WTC11 (cell line): ENCODE measurements around the gene STRAP. TPM values are rescaled to one million over a fixed set of nuclear protein-coding genes. Genes with fewer than 3 reads are reported as not detected.

ENCODE experiments used
- ATAC-seq: fragments of 200-7000 bp; cut with Tn5 transposase; 2 replicates; pipeline ENCODE4 v1.10.0; 2021; ENCODE audit warnings: mild to moderate bottlenecking, moderate library complexity
- CTCF ChIA-PET: fragments of 300-600 bp; sonication (Branson Sonifier 250); formaldehyde crosslinking; loops from one replicate; lab custom pipeline; 2021; ENCODE audit warnings: antibody characterized with exemption; lab: Charles Lee
- POLR2A ChIA-PET: fragments of 350-600 bp; sonication (Branson Sonifier 250); formaldehyde crosslinking; loops from one replicate; lab custom pipeline; 2021; ENCODE audit warnings: antibody characterized with exemption; lab: Charles Lee
- DNase-seq: peaks from one replicate; pipeline ENCODE4 v3.0.0; 2021; ENCODE audit warnings: low spot score
- H3K27ac Mint-ChIP-seq: 2 replicates; pipeline ENCODE4 v1.8.0; 2021; ENCODE audit warnings: mixed read lengths
- H3K27me3 Mint-ChIP-seq: 2 replicates; pipeline ENCODE4 v1.8.0; 2021; ENCODE audit warnings: low read depth, mild to moderate bottlenecking, moderate library complexity, mixed read lengths
- H3K36me3 Mint-ChIP-seq: 2 replicates; pipeline ENCODE4 v1.8.0; 2021; ENCODE audit warnings: mixed read lengths
- H3K4me1 Mint-ChIP-seq: 2 replicates; pipeline ENCODE4 v1.8.0; 2022; ENCODE audit warnings: mixed read lengths
- H3K4me3 Mint-ChIP-seq: 2 replicates; pipeline ENCODE4 v1.8.0; 2021; ENCODE audit warnings: mild to moderate bottlenecking, moderate library complexity, mixed read lengths
- H3K9me3 Mint-ChIP-seq: 2 replicates; pipeline ENCODE4 v1.8.0; 2021; ENCODE audit warnings: mixed read lengths
- AR ChIP-seq: fragments of 250-450 bp; sonication (Bioruptor Pico); IDR thresholded peaks from 2 replicates; pipeline ENCODE4 v1.9.0; 2021; ENCODE audit warnings: mild to moderate bottlenecking
- CREM ChIP-seq: sonication (generic); formaldehyde crosslinking; IDR thresholded peaks from 2 replicates; pipeline ENCODE4 v1.8.1; 2022; ENCODE audit warnings: mild to moderate bottlenecking, missing genetic modification reagents, moderate library complexity
- E2F4 ChIP-seq: sonication (generic); formaldehyde crosslinking; IDR thresholded peaks from 2 replicates; pipeline ENCODE4 v1.8.1; 2022; ENCODE audit warnings: low read depth, mild to moderate bottlenecking, moderate library complexity, missing genetic modification reagents, borderline replicate concordance
- ESRRA ChIP-seq: sonication (generic); formaldehyde crosslinking; IDR thresholded peaks from 2 replicates; pipeline ENCODE4 v1.8.1; 2022; ENCODE audit warnings: mild to moderate bottlenecking, missing genetic modification reagents, borderline replicate concordance
- HMGXB4 ChIP-seq: sonication (generic); formaldehyde crosslinking; IDR thresholded peaks from 2 replicates; pipeline ENCODE4 v1.8.1; 2023; ENCODE audit warnings: mild to moderate bottlenecking, moderate library complexity, missing genetic modification reagents
- JAZF1 ChIP-seq: fragments of 250-450 bp; sonication (Bioruptor Pico); IDR thresholded peaks from 2 replicates; pipeline ENCODE4 v1.9.0; 2021; ENCODE audit warnings: moderate library complexity, mild to moderate bottlenecking, inconsistent platforms
- MXD4 ChIP-seq: fragments of 250-450 bp; sonication (Bioruptor Pico); IDR thresholded peaks from 2 replicates; pipeline ENCODE4 v1.8.0; 2021; ENCODE audit warnings: mild to moderate bottlenecking, moderate library complexity, borderline replicate concordance
- OVOL2 ChIP-seq: fragments of 250-450 bp; sonication (Bioruptor Pico); IDR thresholded peaks from 2 replicates; pipeline ENCODE4 v1.9.0; 2021; ENCODE audit warnings: mild to moderate bottlenecking, borderline replicate concordance
- SMAD3 ChIP-seq: sonication (generic); formaldehyde crosslinking; IDR thresholded peaks from 2 replicates; pipeline ENCODE4 v1.8.0; 2022; ENCODE audit warnings: missing genetic modification reagents, mild to moderate bottlenecking, borderline replicate concordance
- TEAD1 ChIP-seq: sonication (generic); formaldehyde crosslinking; IDR thresholded peaks from 2 replicates; pipeline ENCODE4 v1.8.0; 2022; ENCODE audit warnings: mild to moderate bottlenecking, missing genetic modification reagents
- ZNF416 ChIP-seq: fragments of 250-450 bp; sonication (Bioruptor Pico); IDR thresholded peaks from 2 replicates; pipeline ENCODE4 v1.9.0; 2021; ENCODE audit warnings: mild to moderate bottlenecking, inconsistent platforms
- ZNF423 ChIP-seq: fragments of 250-450 bp; sonication (Bioruptor Pico); IDR thresholded peaks from 2 replicates; pipeline ENCODE4 v2.1.2; 2022; ENCODE audit warnings: mild to moderate bottlenecking, moderate library complexity
- ZNF512 ChIP-seq: sonication (generic); formaldehyde crosslinking; IDR thresholded peaks from 2 replicates; pipeline ENCODE4 v1.8.1; 2022; ENCODE audit warnings: missing genetic modification reagents, borderline replicate concordance
- ZNF671 ChIP-seq: fragments of 250-450 bp; sonication (Bioruptor Pico); IDR thresholded peaks from 2 replicates; pipeline ENCODE4 v1.8.0; 2021; ENCODE audit warnings: mild to moderate bottlenecking
- total RNA-seq: library from RNA; stranded (reverse); gene quantifications from 3 replicates; pipeline ENCODE4 v1.2.3, GENCODE V29; 2021
- TF ChIP-seq, protein P1 (sequence below): fragments of 250-450 bp; sonication (Bioruptor Pico); IDR thresholded peaks from 2 replicates; pipeline ENCODE4 v1.9.0; 2021; ENCODE audit warnings: moderate library complexity, mild to moderate bottlenecking, inconsistent platforms, borderline replicate concordance
- TF ChIP-seq, protein P2 (sequence below): sonication (generic); formaldehyde crosslinking; IDR thresholded peaks from 2 replicates; pipeline ENCODE4 v1.8.0; 2022; ENCODE audit warnings: mild to moderate bottlenecking, missing genetic modification reagents
- TF ChIP-seq, protein P3 (sequence below): fragments of 250-450 bp; sonication (Bioruptor Pico); IDR thresholded peaks from 2 replicates; pipeline ENCODE4 v1.9.0; 2021; ENCODE audit warnings: mild to moderate bottlenecking

Gene STRAP
- total RNA-seq, 1 experiment from 2014 or later: 221 TPM

GRCh38 chr12:15880721-15881120 is 1.5 kb upstream of the STRAP start:
- Mint-ChIP-seq H3K4me3 (peak overlapping the region; percentile 94), H3K27me3 (no peaks in the 10 kb centered on the region), H3K36me3 (peaks cover 19% of the 10 kb centered on the region), H3K27ac (peak overlapping the region; percentile 51), H3K4me1 (peaks cover 36% of the 10 kb centered on the region), H3K9me3 (peaks cover 9% of the 10 kb centered on the region)
- ChIA-PET POLR2A (no interaction called here), CTCF (no interaction called here)
- ATAC-seq (no peak), DNase-seq (no peak)
- TF ChIP-seq ZNF416 (CRISPR knock-in tag): no peak
- TF ChIP-seq, protein P1, sequence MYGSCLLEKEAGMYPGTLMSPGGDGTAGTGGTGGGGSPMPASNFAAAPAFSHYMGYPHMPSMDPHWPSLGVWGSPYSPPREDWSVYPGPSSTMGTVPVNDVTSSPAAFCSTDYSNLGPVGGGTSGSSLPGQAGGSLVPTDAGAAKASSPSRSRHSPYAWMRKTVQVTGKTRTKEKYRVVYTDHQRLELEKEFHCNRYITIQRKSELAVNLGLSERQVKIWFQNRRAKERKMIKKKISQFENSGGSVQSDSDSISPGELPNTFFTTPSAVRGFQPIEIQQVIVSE (CRISPR knock-in tag): peak; percentile 31; the same call in 1 of the 2 replicates

- H3K9me3 Mint-ChIP-seq: no peaks in the 10 kb centered on the region
- H3K4me1 Mint-ChIP-seq: peaks cover 31% of the 10 kb centered on the region
- ATAC-seq: no peak
- DNase-seq: no peak
- POLR2A ChIA-PET: interaction anchor here (1.4 kb wide), 1 partner anchor 28 kb away, joined by 5 read pairs; the partner anchor contains the start of gene DERA
- no peak for TF ChIP-seq TEAD1
- 0 out of 2 replicates have a peak, but pooled peaks have one; percentile 0 for TF ChIP-seq HMGXB4 (CRISPR knock-in tag)
- TF ChIP-seq E2F4 (CRISPR knock-in tag): no peak
- TF ChIP-seq CREM (CRISPR knock-in tag): no peak
- no peak for TF ChIP-seq ZNF671 (CRISPR knock-in tag)
- TF ChIP-seq, protein P2, sequence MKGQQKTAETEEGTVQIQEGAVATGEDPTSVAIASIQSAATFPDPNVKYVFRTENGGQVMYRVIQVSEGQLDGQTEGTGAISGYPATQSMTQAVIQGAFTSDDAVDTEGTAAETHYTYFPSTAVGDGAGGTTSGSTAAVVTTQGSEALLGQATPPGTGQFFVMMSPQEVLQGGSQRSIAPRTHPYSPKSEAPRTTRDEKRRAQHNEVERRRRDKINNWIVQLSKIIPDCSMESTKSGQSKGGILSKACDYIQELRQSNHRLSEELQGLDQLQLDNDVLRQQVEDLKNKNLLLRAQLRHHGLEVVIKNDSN (CRISPR knock-in tag): no peak
- CTCF ChIA-PET: interaction anchor here (1.4 to 2.3 kb wide), 3 partner anchors 16 to 26 kb away, joined by 3 to 10 read pairs (median 5); no protein-coding TSS in a partner anchor
- no peaks in the 10 kb centered on the region for H3K27me3 Mint-ChIP-seq
- peaks cover 36% of the 10 kb centered on the region for H3K36me3 Mint-ChIP-seq
- peak overlapping the region; percentile 94 for H3K4me3 Mint-ChIP-seq
- H3K27ac Mint-ChIP-seq: peak overlapping the region; percentile 98
Measured at GRCh38 chr12:15883536-15883935, 1.3 kb downstream of the STRAP start.

GRCh38 chr12:15886372-15887042 is 4.3 kb downstream of the STRAP start:
- ChIA-PET POLR2A (no interaction called here), CTCF (interaction anchor here (1.2 kb wide), 1 partner anchor 28 kb away, joined by 5 read pairs; no protein-coding TSS in a partner anchor)
- Mint-ChIP-seq H3K4me1 (peaks cover 27% of the 10 kb centered on the region), H3K9me3 (no peaks in the 10 kb centered on the region), H3K4me3 (no peak overlapping the region), H3K36me3 (peaks cover 48% of the 10 kb centered on the region), H3K27me3 (no peaks in the 10 kb centered on the region), H3K27ac (0 out of 2 replicates have a peak overlapping the region, but pooled peaks have one; percentile 37)
- DNase-seq: no peak
- ATAC-seq: no peak
- TF ChIP-seq SMAD3 (CRISPR knock-in tag): no peak
- no peak for TF ChIP-seq OVOL2 (CRISPR knock-in tag)
- no peak for TF ChIP-seq AR
- no peak for TF ChIP-seq ZNF512 (CRISPR knock-in tag)
- TF ChIP-seq, protein P3, sequence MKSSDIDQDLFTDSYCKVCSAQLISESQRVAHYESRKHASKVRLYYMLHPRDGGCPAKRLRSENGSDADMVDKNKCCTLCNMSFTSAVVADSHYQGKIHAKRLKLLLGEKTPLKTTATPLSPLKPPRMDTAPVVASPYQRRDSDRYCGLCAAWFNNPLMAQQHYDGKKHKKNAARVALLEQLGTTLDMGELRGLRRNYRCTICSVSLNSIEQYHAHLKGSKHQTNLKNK (CRISPR knock-in tag): no peak
- no peak for TF ChIP-seq E2F4 (CRISPR knock-in tag)
- TF ChIP-seq ESRRA (CRISPR knock-in tag): no peak
- TF ChIP-seq JAZF1 (CRISPR knock-in tag): no peak
- TF ChIP-seq ZNF423 (CRISPR knock-in tag): no peak
- TF ChIP-seq MXD4: no peak
